ENCODE measurements around the gene CFAP97. TPM values are rescaled to one million over a fixed set of nuclear protein-coding genes. Genes with fewer than 3 reads are reported as not detected.

Gene CFAP97
- polyA plus RNA-seq (15.3 to 24.9 TPM (median 20.3 TPM) in 3 replicates), polyA minus RNA-seq (7.4 to 30.7 TPM (median 17.4 TPM) in 3 replicates)
- polyA plus RNA-seq (2011; ENCODE audit: low read depth), result 18.3 TPM
- 16.9 and 40.7 TPM in 2 replicates for polyA plus RNA-seq (2011; cell fraction: cytosol; rRNA removed)
- polyA plus RNA-seq (2011; cell fraction: nucleus; rRNA removed), result 13.9 and 20.8 TPM in 2 replicates
- polyA plus RNA-seq (2012; ENCODE audit: low replicate concordance), result 13.9 and 18.5 TPM in 2 replicates
- polyA minus RNA-seq (2011; cell fraction: cytosol; rRNA and poly(A)+ RNA removed), result 12.5 TPM
- 7.7 and 17.1 TPM in 2 replicates for polyA minus RNA-seq (2011; cell fraction: nucleus; rRNA and poly(A)+ RNA removed)

DNA sequence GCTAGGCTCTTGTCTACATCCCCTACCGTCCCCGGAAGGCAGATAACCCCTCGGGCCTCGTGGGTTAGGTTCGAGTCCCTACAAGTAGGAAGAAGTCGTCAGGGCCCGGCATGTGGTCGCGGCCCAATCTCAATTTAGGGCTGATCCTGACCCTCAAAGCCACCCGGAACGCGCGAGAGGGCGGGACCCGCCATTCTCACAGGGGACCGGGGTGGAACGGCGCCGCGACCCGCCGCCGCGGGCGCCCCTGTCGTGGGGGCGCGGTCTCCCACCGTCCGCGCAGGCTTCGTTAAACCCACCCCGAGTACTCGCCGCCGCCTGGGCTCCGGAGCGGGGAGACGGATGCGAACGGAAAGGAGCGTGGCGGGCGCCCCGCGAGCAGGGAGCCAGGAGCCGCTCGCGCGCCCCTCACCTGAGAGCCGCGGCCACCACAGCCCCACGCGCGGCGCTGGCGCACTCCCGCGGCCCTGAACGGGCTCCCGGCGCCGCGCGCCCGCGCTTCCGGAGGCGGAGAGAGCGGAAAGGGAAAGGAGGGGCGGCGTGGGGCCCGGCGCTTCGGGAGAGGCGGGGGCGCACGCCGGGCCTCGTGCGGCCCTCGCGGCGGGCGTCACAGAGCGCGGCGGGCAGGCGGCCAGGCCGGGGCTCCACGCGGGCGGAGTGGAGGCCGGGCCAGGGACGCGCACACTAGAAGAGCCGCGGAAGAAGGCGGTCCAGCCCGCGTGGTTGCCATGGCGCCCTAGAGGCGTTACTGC is at the start of gene CFAP97:
Gene CFAP97 (minus strand): TSS at position 515 of the 752 bp plus-strand sequence. CDS start 12,804 bp downstream, outside the sequence.
- dilution Hi-C loops (cut with MboI; ENCODE audit: extremely low pct_ligation_motif_present, low sequenced_read_pairs), result no loop called here
- Histone ChIP-seq H3K9ac (ENCODE audit: control insufficient read depth, extremely low read depth, insufficient read depth, low read length) (peak within 1 kb of the TSS; percentile 90), H3K36me3 (ENCODE audit: control insufficient read depth in 2 of 2, extremely low read depth in 1 of 2, insufficient read depth in 2 of 2, low read length in 2 of 2) (peaks cover 0 to 3% of the 10 kb centered on the region in 2 experiments), H3K9me3 (ENCODE audit: control insufficient read depth, low read depth, low read length) (no peaks in the 10 kb centered on the region), H3K4me1 (ENCODE audit: control insufficient read depth, extremely low read depth, insufficient read depth, low read length) (peaks cover 17% of the 10 kb centered on the region), H2AFZ (ENCODE audit: control insufficient read depth, low read length) (peak within 1 kb of the TSS; percentile 86), H3K79me2 (ENCODE audit: control insufficient read depth, insufficient read depth, low read length) (peaks cover 19% of the 10 kb centered on the region), H3K27me3 (ENCODE audit: control insufficient read depth, extremely low read depth, insufficient read depth, low read length) (no peaks in the 10 kb centered on the region), H4K20me1 (ENCODE audit: control insufficient read depth, extremely low read depth, insufficient read depth, low read length) (no peaks in the 10 kb centered on the region), H3K9me1 (ENCODE audit: control insufficient read depth, extremely low read depth, insufficient read depth, low read length) (peaks cover 2% of the 10 kb centered on the region), H3K4me3 (ENCODE audit: control insufficient read depth in 2 of 3, extremely low read depth in 1 of 3, insufficient read depth in 2 of 3, low read depth in 1 of 3, low read length in 3 of 3) (peak within 1 kb of the TSS; percentile 52 to 89 (median 72)), H3K27ac (ENCODE audit: control insufficient read depth, insufficient read depth, low read length) (peak within 1 kb of the TSS; percentile 40), H3K4me2 (ENCODE audit: control insufficient read depth, extremely low read depth, insufficient read depth, low read depth, low read length) (peak within 1 kb of the TSS; percentile 90)
- no peak for DNase-seq (ENCODE audit: low read depth, low spot score)
- TF ChIP-seq, protein P1, sequence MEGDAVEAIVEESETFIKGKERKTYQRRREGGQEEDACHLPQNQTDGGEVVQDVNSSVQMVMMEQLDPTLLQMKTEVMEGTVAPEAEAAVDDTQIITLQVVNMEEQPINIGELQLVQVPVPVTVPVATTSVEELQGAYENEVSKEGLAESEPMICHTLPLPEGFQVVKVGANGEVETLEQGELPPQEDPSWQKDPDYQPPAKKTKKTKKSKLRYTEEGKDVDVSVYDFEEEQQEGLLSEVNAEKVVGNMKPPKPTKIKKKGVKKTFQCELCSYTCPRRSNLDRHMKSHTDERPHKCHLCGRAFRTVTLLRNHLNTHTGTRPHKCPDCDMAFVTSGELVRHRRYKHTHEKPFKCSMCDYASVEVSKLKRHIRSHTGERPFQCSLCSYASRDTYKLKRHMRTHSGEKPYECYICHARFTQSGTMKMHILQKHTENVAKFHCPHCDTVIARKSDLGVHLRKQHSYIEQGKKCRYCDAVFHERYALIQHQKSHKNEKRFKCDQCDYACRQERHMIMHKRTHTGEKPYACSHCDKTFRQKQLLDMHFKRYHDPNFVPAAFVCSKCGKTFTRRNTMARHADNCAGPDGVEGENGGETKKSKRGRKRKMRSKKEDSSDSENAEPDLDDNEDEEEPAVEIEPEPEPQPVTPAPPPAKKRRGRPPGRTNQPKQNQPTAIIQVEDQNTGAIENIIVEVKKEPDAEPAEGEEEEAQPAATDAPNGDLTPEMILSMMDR (optimal IDR thresholded peaks at IDR 0.05 in 1 of 3, IDR thresholded peaks at IDR 0.05 in 1 of 3, conservative IDR thresholded peaks at IDR 0.05 in 1 of 3; ENCODE audit: extremely low read depth in 1 of 3, insufficient read depth in 2 of 3, low read length in 3 of 3), result no peak
- TF ChIP-seq EZH2 (IDR thresholded peaks at IDR 0.05; ENCODE audit: low read length), result no peak
- no peak for FAIRE-seq

DNA sequence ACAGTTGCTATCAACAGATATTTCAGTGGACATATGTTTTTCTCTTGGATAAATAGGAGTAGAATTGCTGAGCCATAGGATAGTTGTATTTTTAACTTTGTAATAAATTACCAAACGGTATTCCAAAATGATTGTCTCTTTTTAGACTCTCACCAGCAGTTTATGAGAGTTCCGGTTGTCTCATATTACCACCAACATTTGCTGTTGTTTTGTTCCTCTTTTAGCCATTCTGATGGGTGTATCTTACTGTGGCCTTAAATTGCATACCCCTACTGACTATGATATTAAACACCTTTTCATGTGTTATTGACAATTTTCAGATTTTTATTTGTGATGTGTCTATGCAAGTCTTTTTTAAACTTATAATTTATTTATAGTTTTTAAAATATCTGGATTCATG is 45.3 kb upstream of the CFAP97 start:
- Histone ChIP-seq H3K36me3 (ENCODE audit: control insufficient read depth in 2 of 2, extremely low read depth in 1 of 2, insufficient read depth in 2 of 2, low read length in 2 of 2) (no peaks in the 10 kb centered on the region), H3K9me1 (ENCODE audit: control insufficient read depth, extremely low read depth, insufficient read depth, low read length) (no peaks in the 10 kb centered on the region), H4K20me1 (ENCODE audit: control insufficient read depth, extremely low read depth, insufficient read depth, low read length) (no peaks in the 10 kb centered on the region), H3K9me3 (ENCODE audit: control insufficient read depth, low read depth, low read length) (no peaks in the 10 kb centered on the region), H3K4me2 (ENCODE audit: control insufficient read depth, extremely low read depth, insufficient read depth, low read depth, low read length) (no peak overlapping the region), H3K9ac (ENCODE audit: control insufficient read depth, extremely low read depth, insufficient read depth, low read length) (no peak overlapping the region), H2AFZ (ENCODE audit: control insufficient read depth, low read length) (no peak overlapping the region), H3K27me3 (ENCODE audit: control insufficient read depth, extremely low read depth, insufficient read depth, low read length) (no peaks in the 10 kb centered on the region), H3K27ac (ENCODE audit: control insufficient read depth, insufficient read depth, low read length) (no peak overlapping the region), H3K79me2 (ENCODE audit: control insufficient read depth, insufficient read depth, low read length) (no peaks in the 10 kb centered on the region), H3K4me1 (ENCODE audit: control insufficient read depth, extremely low read depth, insufficient read depth, low read length) (no peaks in the 10 kb centered on the region), H3K4me3 (ENCODE audit: control insufficient read depth in 2 of 3, extremely low read depth in 1 of 3, insufficient read depth in 2 of 3, low read depth in 1 of 3, low read length in 3 of 3) (no peak overlapping the region)
- no peak for FAIRE-seq
- TF ChIP-seq, protein P1 (optimal IDR thresholded peaks at IDR 0.05 in 1 of 3, IDR thresholded peaks at IDR 0.05 in 1 of 3, conservative IDR thresholded peaks at IDR 0.05 in 1 of 3; ENCODE audit: extremely low read depth in 1 of 3, insufficient read depth in 2 of 3, low read length in 3 of 3), result no peak
- no peak for TF ChIP-seq EZH2 (IDR thresholded peaks at IDR 0.05; ENCODE audit: low read length)
- dilution Hi-C loops (cut with MboI; ENCODE audit: extremely low pct_ligation_motif_present, low sequenced_read_pairs), result no loop called here
- DNase-seq (ENCODE audit: low read depth, low spot score), result no peak

Measured in keratinocyte (primary cell).